ENCODE results near the gene YAP1.

GRCh38 chr11:102120437-102120973 lies 10.3 kb downstream of the YAP1 start:
- TF ChIP-seq CTCF (IDR thresholded peaks at IDR 0.05; ENCODE audit: poor library complexity), result no peak
- TF ChIP-seq EZH2phosphoT487 (IDR thresholded peaks at IDR 0.05; ENCODE audit: low read depth, severe bottlenecking, unreplicated experiment), result no peak
